ENCODE measurements around the gene NRDE2. TPM values are rescaled to one million over a fixed set of nuclear protein-coding genes. Genes with fewer than 3 reads are reported as not detected.

NRDE2 gene
- total RNA-seq, 4 donors from 2014 or later = 7.8 to 28.0 (median 11.2) TPM

- H3K27ac ChIP-seq = peak overlapping the region in 2 of 4 donors; percentile 5 to 31
- H3K4me3 ChIP-seq = no peak overlapping the region
- H3K9me3 ChIP-seq = no peaks in the 10 kb centered on the region
- H3K36me3 ChIP-seq = peaks cover 2 to 95% of the 10 kb centered on the region in 2 donors
- H3K4me1 ChIP-seq = peaks cover 0 to 25% (median 6%) of the 10 kb centered on the region in 3 donors
- no peak for ATAC-seq
- no peaks in the 10 kb centered on the region for H3K27me3 ChIP-seq
- TF ChIP-seq POLR2A (IDR thresholded peaks at IDR 0.05) = no peak
- no peak for TF ChIP-seq CTCF (IDR thresholded peaks at IDR 0.05)
- no peak for TF ChIP-seq EP300 (IDR thresholded peaks at IDR 0.05)
- TF ChIP-seq POLR2AphosphoS5 (IDR thresholded peaks at IDR 0.05) = no peak
- WGBS, 2 donors (ENCODE audit: low coverage in 1 of 2) = 46 to 69% methylated on average over 6 to 8 of the region's 8 CpGs
Observed at GRCh38 chr14:90274808-90275457, 56.8 kb downstream of the NRDE2 start.

GRCh38 chr14:90274019-90274418 is 57.7 kb downstream of the NRDE2 start:
- 66 to 68% methylated on average over 2 to 3 of the region's 9 CpGs for WGBS, 2 donors (ENCODE audit: low coverage in 1 of 2)
- Histone ChIP-seq H3K4me1 (peaks cover 0 to 25% (median 6%) of the 10 kb centered on the region in 3 donors), H3K9me3 (no peaks in the 10 kb centered on the region), H3K36me3 (peaks cover 2 to 95% of the 10 kb centered on the region in 2 donors), H3K4me3 (no peak overlapping the region), H3K27me3 (no peaks in the 10 kb centered on the region), H3K27ac (peak overlapping the region in 2 of 4 donors; percentile 34 to 35)
- TF ChIP-seq POLR2AphosphoS5 (IDR thresholded peaks at IDR 0.05) (no peak), POLR2A (IDR thresholded peaks at IDR 0.05) (no peak), CTCF (IDR thresholded peaks at IDR 0.05) (no peak), EP300 (IDR thresholded peaks at IDR 0.05) (no peak)
- ATAC-seq = peak; percentile 26

GRCh38 chr14:90273532-90273931 is 58.2 kb downstream of the NRDE2 start:
- no peaks in the 10 kb centered on the region for H3K27me3 ChIP-seq
- TF ChIP-seq POLR2A (IDR thresholded peaks at IDR 0.05) (no peak), POLR2AphosphoS5 (IDR thresholded peaks at IDR 0.05) (no peak), EP300 (IDR thresholded peaks at IDR 0.05) (no peak), CTCF (IDR thresholded peaks at IDR 0.05) (no peak)
- H3K27ac ChIP-seq = peak overlapping the region in 2 of 4 donors; percentile 34 to 35
- ATAC-seq = peak; percentile 50
- no peaks in the 10 kb centered on the region for H3K9me3 ChIP-seq
- peaks cover 0 to 25% (median 6%) of the 10 kb centered on the region in 3 donors for H3K4me1 ChIP-seq
- H3K4me3 ChIP-seq = no peak overlapping the region
- WGBS, 2 donors (ENCODE audit: low coverage in 1 of 2) = 29 to 38% methylated on average over 8 of the region's 8 CpGs
- H3K36me3 ChIP-seq = peaks cover 2 to 95% of the 10 kb centered on the region in 2 donors

GRCh38 chr14:90272523-90272922 is 59.2 kb downstream of the NRDE2 start:
- H3K4me3 ChIP-seq = no peak overlapping the region
- 58 to 60% methylated on average over 5 to 8 of the region's 10 CpGs for WGBS, 2 donors (ENCODE audit: low coverage in 1 of 2)
- H3K4me1 ChIP-seq = peaks cover 0 to 25% (median 6%) of the 10 kb centered on the region in 3 donors
- H3K36me3 ChIP-seq = peaks cover 2 to 95% of the 10 kb centered on the region in 2 donors
- H3K27me3 ChIP-seq = no peaks in the 10 kb centered on the region
- H3K27ac ChIP-seq = peak overlapping the region in 2 of 4 donors; percentile 0 to 35
- no peak for TF ChIP-seq CTCF (IDR thresholded peaks at IDR 0.05)
- no peak for TF ChIP-seq POLR2AphosphoS5 (IDR thresholded peaks at IDR 0.05)
- no peak for TF ChIP-seq POLR2A (IDR thresholded peaks at IDR 0.05)
- no peak for TF ChIP-seq EP300 (IDR thresholded peaks at IDR 0.05)
- no peaks in the 10 kb centered on the region for H3K9me3 ChIP-seq
- no peak for ATAC-seq

- no peak for ATAC-seq
- TF ChIP-seq EP300 (IDR thresholded peaks at IDR 0.05) = no peak
- no peak for TF ChIP-seq POLR2A (IDR thresholded peaks at IDR 0.05)
- TF ChIP-seq POLR2AphosphoS5 (IDR thresholded peaks at IDR 0.05) = no peak
- no peak for TF ChIP-seq CTCF (IDR thresholded peaks at IDR 0.05)
- H3K27ac ChIP-seq = no peak overlapping the region
- H3K4me1 ChIP-seq = peaks cover 0 to 8% (median 0%) of the 10 kb centered on the region in 3 donors
- no peak overlapping the region for H3K4me3 ChIP-seq
- peaks cover 2 to 98% of the 10 kb centered on the region in 2 donors for H3K36me3 ChIP-seq
- WGBS, 2 donors (ENCODE audit: low coverage in 1 of 2) = 82 to 92% methylated on average over 2 to 4 of the region's 4 CpGs
- no peaks in the 10 kb centered on the region for H3K9me3 ChIP-seq
- no peaks in the 10 kb centered on the region for H3K27me3 ChIP-seq
Observed at GRCh38 chr14:90268420-90268819, 63.3 kb downstream of the NRDE2 start.

Data from gastroesophageal sphincter (tissue), 4 donors.